ENCODE results near the gene ZNF277.

ZNF277 gene

DNA sequence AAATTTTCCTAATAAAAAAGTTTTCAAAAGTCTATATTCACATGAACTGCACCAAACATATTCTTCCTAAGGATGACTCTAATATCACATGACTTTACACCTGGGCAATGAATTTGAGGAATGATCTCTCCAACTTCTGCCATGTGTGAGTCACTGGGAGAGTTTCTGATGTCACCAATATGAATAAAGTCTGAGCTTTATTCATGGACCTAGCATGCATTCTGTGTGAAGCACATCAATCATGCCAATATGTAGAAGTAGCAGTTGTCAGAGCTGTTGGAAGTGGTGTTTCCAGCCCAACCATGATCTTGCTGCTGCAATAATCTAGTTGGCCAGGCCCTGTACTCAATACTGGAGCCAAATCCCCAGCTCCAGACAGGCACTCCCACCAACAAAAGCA is 152.0 kb downstream of the ZNF277 start:
- Histone ChIP-seq H3K9me3 (ENCODE audit: control insufficient read depth in 1 of 2, low read length in 2 of 2) (no peaks in the 10 kb centered on the region), H3K9ac (ENCODE audit: low read depth in 1 of 2, low read length in 2 of 2) (no peak overlapping the region)

GRCh38 chr7:112359086-112359485 is 152.6 kb downstream of the ZNF277 start:
- Histone ChIP-seq H3K4me3 (ENCODE audit: low read depth in 1 of 2, low read length in 2 of 2) (no peak overlapping the region), H3K36me3 (ENCODE audit: control insufficient read depth in 1 of 2, insufficient read depth in 2 of 2, low read length in 2 of 2) (no peaks in the 10 kb centered on the region), H3K9ac (ENCODE audit: low read depth in 1 of 2, low read length in 2 of 2) (no peak overlapping the region), H3K27ac (ENCODE audit: low read depth, low read length) (no peak overlapping the region), H3K9me3 (ENCODE audit: control insufficient read depth in 1 of 2, low read length in 2 of 2) (no peaks in the 10 kb centered on the region), H3K27me3 (ENCODE audit: control insufficient read depth in 1 of 2, insufficient read depth in 2 of 2, low read length in 2 of 2) (no peaks in the 10 kb centered on the region), H3K4me1 (ENCODE audit: control insufficient read depth in 1 of 2, insufficient read depth in 2 of 2, low read length in 2 of 2) (no peaks in the 10 kb centered on the region)

More for the DNA sequence above, 152.0 kb downstream of the ZNF277 start:
- Histone ChIP-seq H3K4me1 (ENCODE audit: control insufficient read depth in 1 of 2, insufficient read depth in 2 of 2, low read length in 2 of 2) (no peaks in the 10 kb centered on the region), H3K27ac (ENCODE audit: low read depth, low read length) (no peak overlapping the region), H3K36me3 (ENCODE audit: control insufficient read depth in 1 of 2, insufficient read depth in 2 of 2, low read length in 2 of 2) (no peaks in the 10 kb centered on the region), H3K27me3 (ENCODE audit: control insufficient read depth in 1 of 2, insufficient read depth in 2 of 2, low read length in 2 of 2) (no peaks in the 10 kb centered on the region), H3K4me3 (ENCODE audit: low read depth in 1 of 2, low read length in 2 of 2) (no peak overlapping the region)

- Histone ChIP-seq H3K4me1 (ENCODE audit: control insufficient read depth in 1 of 2, insufficient read depth in 2 of 2, low read length in 2 of 2) (no peaks in the 10 kb centered on the region), H3K27me3 (ENCODE audit: control insufficient read depth in 1 of 2, insufficient read depth in 2 of 2, low read length in 2 of 2) (no peaks in the 10 kb centered on the region), H3K36me3 (ENCODE audit: control insufficient read depth in 1 of 2, insufficient read depth in 2 of 2, low read length in 2 of 2) (no peaks in the 10 kb centered on the region), H3K4me3 (ENCODE audit: low read depth in 1 of 2, low read length in 2 of 2) (no peak overlapping the region), H3K27ac (ENCODE audit: low read depth, low read length) (no peak overlapping the region), H3K9ac (ENCODE audit: low read depth in 1 of 2, low read length in 2 of 2) (no peak overlapping the region), H3K9me3 (ENCODE audit: control insufficient read depth in 1 of 2, low read length in 2 of 2) (no peaks in the 10 kb centered on the region)
These were observed 154.2 kb downstream of the ZNF277 start for GRCh38 chr7:112360681-112361080.

GRCh38 chr7:112361154-112361553 is 154.7 kb downstream of the ZNF277 start:
- Histone ChIP-seq H3K27me3 (ENCODE audit: control insufficient read depth in 1 of 2, insufficient read depth in 2 of 2, low read length in 2 of 2) (no peaks in the 10 kb centered on the region), H3K4me1 (ENCODE audit: control insufficient read depth in 1 of 2, insufficient read depth in 2 of 2, low read length in 2 of 2) (no peaks in the 10 kb centered on the region), H3K27ac (ENCODE audit: low read depth, low read length) (no peak overlapping the region), H3K36me3 (ENCODE audit: control insufficient read depth in 1 of 2, insufficient read depth in 2 of 2, low read length in 2 of 2) (no peaks in the 10 kb centered on the region), H3K4me3 (ENCODE audit: low read depth in 1 of 2, low read length in 2 of 2) (no peak overlapping the region), H3K9me3 (ENCODE audit: control insufficient read depth in 1 of 2, low read length in 2 of 2) (no peaks in the 10 kb centered on the region), H3K9ac (ENCODE audit: low read depth in 1 of 2, low read length in 2 of 2) (no peak overlapping the region)

- H3K36me3 ChIP-seq (ENCODE audit: control insufficient read depth in 1 of 2, insufficient read depth in 2 of 2, low read length in 2 of 2), result no peaks in the 10 kb centered on the region
- H3K27ac ChIP-seq (ENCODE audit: low read depth, low read length), result no peak overlapping the region
- no peak overlapping the region for H3K9ac ChIP-seq (ENCODE audit: low read depth in 1 of 2, low read length in 2 of 2)
- H3K9me3 ChIP-seq (ENCODE audit: control insufficient read depth in 1 of 2, low read length in 2 of 2), result no peaks in the 10 kb centered on the region
- no peaks in the 10 kb centered on the region for H3K27me3 ChIP-seq (ENCODE audit: control insufficient read depth in 1 of 2, insufficient read depth in 2 of 2, low read length in 2 of 2)
- H3K4me3 ChIP-seq (ENCODE audit: low read depth in 1 of 2, low read length in 2 of 2), result no peak overlapping the region
- H3K4me1 ChIP-seq (ENCODE audit: control insufficient read depth in 1 of 2, insufficient read depth in 2 of 2, low read length in 2 of 2), result no peaks in the 10 kb centered on the region
These were observed 155.7 kb downstream of the ZNF277 start for GRCh38 chr7:112362053-112362650.

DNA sequence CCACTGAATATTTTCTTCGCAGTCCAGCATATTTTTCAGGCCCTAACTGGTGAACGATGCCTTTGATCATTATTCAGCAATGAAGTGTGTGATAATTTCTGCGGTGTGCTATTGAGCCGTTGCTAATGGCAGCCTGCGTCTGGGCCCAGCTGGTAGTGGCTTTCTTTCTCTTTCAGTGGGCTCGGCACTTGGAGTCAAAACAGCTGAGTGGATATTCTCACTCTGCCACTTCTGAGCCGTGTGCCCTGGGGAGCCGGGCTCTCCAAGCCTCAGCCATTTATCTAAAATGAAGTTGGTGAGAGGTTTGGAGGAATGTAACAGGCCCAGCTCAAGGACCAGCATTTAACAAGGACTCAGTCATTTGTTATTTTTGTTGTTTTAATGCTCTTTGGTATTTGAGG is 156.2 kb downstream of the ZNF277 start:
- no peaks in the 10 kb centered on the region for H3K27me3 ChIP-seq (ENCODE audit: control insufficient read depth in 1 of 2, insufficient read depth in 2 of 2, low read length in 2 of 2)
- no peak overlapping the region for H3K27ac ChIP-seq (ENCODE audit: low read depth, low read length)
- no peaks in the 10 kb centered on the region for H3K36me3 ChIP-seq (ENCODE audit: control insufficient read depth in 1 of 2, insufficient read depth in 2 of 2, low read length in 2 of 2)
- H3K4me3 ChIP-seq (ENCODE audit: low read depth in 1 of 2, low read length in 2 of 2), result no peak overlapping the region
- H3K9ac ChIP-seq (ENCODE audit: low read depth in 1 of 2, low read length in 2 of 2), result no peak overlapping the region
- H3K9me3 ChIP-seq (ENCODE audit: control insufficient read depth in 1 of 2, low read length in 2 of 2), result no peaks in the 10 kb centered on the region
- H3K4me1 ChIP-seq (ENCODE audit: control insufficient read depth in 1 of 2, insufficient read depth in 2 of 2, low read length in 2 of 2), result no peaks in the 10 kb centered on the region

DNA sequence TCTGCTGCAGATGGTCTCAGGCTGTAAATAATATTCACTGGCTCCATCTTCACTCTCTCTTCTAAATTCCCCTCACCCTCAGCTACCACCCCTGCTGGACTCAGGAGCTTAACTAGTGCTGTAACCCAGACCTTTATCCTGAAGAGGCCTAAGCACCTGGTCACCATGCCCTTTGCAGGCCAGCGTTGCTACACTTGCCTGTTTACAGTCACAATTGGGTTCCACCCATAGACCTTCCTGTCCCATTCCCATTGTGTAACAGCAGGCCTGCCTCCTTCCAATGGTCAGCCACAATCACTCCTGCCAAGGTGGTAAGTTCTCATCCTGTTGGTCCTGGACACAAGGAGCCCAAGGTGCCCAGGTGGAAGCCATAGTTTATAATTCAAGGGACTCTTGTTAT is 157.9 kb downstream of the ZNF277 start:
- Histone ChIP-seq H3K4me3 (ENCODE audit: low read depth in 1 of 2, low read length in 2 of 2) (no peak overlapping the region), H3K9me3 (ENCODE audit: control insufficient read depth in 1 of 2, low read length in 2 of 2) (no peaks in the 10 kb centered on the region), H3K27me3 (ENCODE audit: control insufficient read depth in 1 of 2, insufficient read depth in 2 of 2, low read length in 2 of 2) (no peaks in the 10 kb centered on the region), H3K27ac (ENCODE audit: low read depth, low read length) (no peak overlapping the region), H3K9ac (ENCODE audit: low read depth in 1 of 2, low read length in 2 of 2) (no peak overlapping the region), H3K36me3 (ENCODE audit: control insufficient read depth in 1 of 2, insufficient read depth in 2 of 2, low read length in 2 of 2) (no peaks in the 10 kb centered on the region), H3K4me1 (ENCODE audit: control insufficient read depth in 1 of 2, insufficient read depth in 2 of 2, low read length in 2 of 2) (no peaks in the 10 kb centered on the region)

DNA sequence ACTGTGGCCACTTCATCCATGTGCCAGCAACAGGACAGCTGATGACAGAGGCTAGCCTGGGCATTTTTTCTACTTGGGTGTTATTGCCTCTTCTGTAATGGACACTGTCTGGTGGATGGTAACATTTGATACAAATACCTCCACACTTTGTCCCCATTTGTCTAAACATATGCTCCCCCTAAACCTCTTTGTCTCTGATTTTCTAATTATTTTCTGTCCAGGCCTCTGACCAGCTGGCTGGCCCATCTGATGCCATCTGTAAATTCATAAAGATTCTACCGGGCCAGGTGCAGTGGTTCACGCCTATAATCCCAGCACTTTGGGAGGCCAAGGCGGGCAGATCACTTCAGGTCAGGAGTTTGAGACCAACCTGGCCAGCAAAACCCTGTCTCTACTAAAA is 159.1 kb downstream of the ZNF277 start:
- Histone ChIP-seq H3K9me3 (ENCODE audit: control insufficient read depth in 1 of 2, low read length in 2 of 2) (no peaks in the 10 kb centered on the region), H3K27me3 (ENCODE audit: control insufficient read depth in 1 of 2, insufficient read depth in 2 of 2, low read length in 2 of 2) (peaks cover 0 to 3% of the 10 kb centered on the region in 2 donors), H3K4me1 (ENCODE audit: control insufficient read depth in 1 of 2, insufficient read depth in 2 of 2, low read length in 2 of 2) (no peaks in the 10 kb centered on the region), H3K4me3 (ENCODE audit: low read depth in 1 of 2, low read length in 2 of 2) (no peak overlapping the region), H3K27ac (ENCODE audit: low read depth, low read length) (no peak overlapping the region), H3K9ac (ENCODE audit: low read depth in 1 of 2, low read length in 2 of 2) (no peak overlapping the region), H3K36me3 (ENCODE audit: control insufficient read depth in 1 of 2, insufficient read depth in 2 of 2, low read length in 2 of 2) (no peaks in the 10 kb centered on the region)

- H3K27me3 ChIP-seq (ENCODE audit: control insufficient read depth in 1 of 2, insufficient read depth in 2 of 2, low read length in 2 of 2), result peaks cover 0 to 3% of the 10 kb centered on the region in 2 donors
- H3K27ac ChIP-seq (ENCODE audit: low read depth, low read length), result no peak overlapping the region
- no peak overlapping the region for H3K9ac ChIP-seq (ENCODE audit: low read depth in 1 of 2, low read length in 2 of 2)
- H3K4me1 ChIP-seq (ENCODE audit: control insufficient read depth in 1 of 2, insufficient read depth in 2 of 2, low read length in 2 of 2), result no peaks in the 10 kb centered on the region
- no peak overlapping the region for H3K4me3 ChIP-seq (ENCODE audit: low read depth in 1 of 2, low read length in 2 of 2)
- H3K36me3 ChIP-seq (ENCODE audit: control insufficient read depth in 1 of 2, insufficient read depth in 2 of 2, low read length in 2 of 2), result no peaks in the 10 kb centered on the region
- H3K9me3 ChIP-seq (ENCODE audit: control insufficient read depth in 1 of 2, low read length in 2 of 2), result no peaks in the 10 kb centered on the region
These were observed 160.4 kb downstream of the ZNF277 start for GRCh38 chr7:112366886-112367285.

DNA sequence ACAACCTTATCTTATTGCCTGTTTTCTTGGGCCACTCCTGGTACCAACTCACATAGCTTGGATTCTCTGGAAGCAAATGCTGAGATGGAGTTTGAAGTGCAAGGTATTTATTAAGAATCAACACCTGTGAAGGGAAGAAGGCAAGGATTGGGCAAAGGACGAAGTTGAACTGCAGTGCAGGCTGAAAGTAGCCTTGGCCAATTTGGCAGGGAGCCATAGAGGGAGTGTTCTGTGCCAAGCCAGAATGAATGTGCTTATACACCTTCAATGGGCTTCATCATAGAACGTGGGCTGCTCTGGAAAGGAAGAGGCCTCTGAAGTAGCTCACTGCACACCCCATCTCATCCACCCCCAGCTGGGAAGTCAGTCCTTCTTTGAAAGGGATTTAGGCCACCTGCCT is 163.9 kb downstream of the ZNF277 start:
- Histone ChIP-seq H3K9me3 (ENCODE audit: control insufficient read depth in 1 of 2, low read length in 2 of 2) (no peaks in the 10 kb centered on the region), H3K36me3 (ENCODE audit: control insufficient read depth in 1 of 2, insufficient read depth in 2 of 2, low read length in 2 of 2) (no peaks in the 10 kb centered on the region), H3K4me3 (ENCODE audit: low read depth in 1 of 2, low read length in 2 of 2) (no peak overlapping the region), H3K27ac (ENCODE audit: low read depth, low read length) (no peak overlapping the region), H3K4me1 (ENCODE audit: control insufficient read depth in 1 of 2, insufficient read depth in 2 of 2, low read length in 2 of 2) (no peaks in the 10 kb centered on the region), H3K27me3 (ENCODE audit: control insufficient read depth in 1 of 2, insufficient read depth in 2 of 2, low read length in 2 of 2) (peaks cover 0 to 3% of the 10 kb centered on the region in 2 donors), H3K9ac (ENCODE audit: low read depth in 1 of 2, low read length in 2 of 2) (no peak overlapping the region)

GRCh38 chr7:112371701-112372100 is 165.2 kb downstream of the ZNF277 start:
- Histone ChIP-seq H3K4me1 (ENCODE audit: control insufficient read depth in 1 of 2, insufficient read depth in 2 of 2, low read length in 2 of 2) (no peaks in the 10 kb centered on the region), H3K27ac (ENCODE audit: low read depth, low read length) (no peak overlapping the region), H3K9ac (ENCODE audit: low read depth in 1 of 2, low read length in 2 of 2) (no peak overlapping the region), H3K27me3 (ENCODE audit: control insufficient read depth in 1 of 2, insufficient read depth in 2 of 2, low read length in 2 of 2) (peaks cover 0 to 3% of the 10 kb centered on the region in 2 donors), H3K36me3 (ENCODE audit: control insufficient read depth in 1 of 2, insufficient read depth in 2 of 2, low read length in 2 of 2) (no peaks in the 10 kb centered on the region), H3K4me3 (ENCODE audit: low read depth in 1 of 2, low read length in 2 of 2) (no peak overlapping the region), H3K9me3 (ENCODE audit: control insufficient read depth in 1 of 2, low read length in 2 of 2) (no peaks in the 10 kb centered on the region)

Measured in duodenal mucosa (tissue), 2 donors.